GM10847 (cell line): ENCODE measurements around the gene XRCC5.

Source experiments
- POLR2A ChIP-seq: IDR thresholded peaks from 2 replicates; pipeline ENCODE4 v1.6.1; 2011; ENCODE audit not compliant: insufficient read length; ENCODE audit errors: extremely low read depth

Gene XRCC5

DNA sequence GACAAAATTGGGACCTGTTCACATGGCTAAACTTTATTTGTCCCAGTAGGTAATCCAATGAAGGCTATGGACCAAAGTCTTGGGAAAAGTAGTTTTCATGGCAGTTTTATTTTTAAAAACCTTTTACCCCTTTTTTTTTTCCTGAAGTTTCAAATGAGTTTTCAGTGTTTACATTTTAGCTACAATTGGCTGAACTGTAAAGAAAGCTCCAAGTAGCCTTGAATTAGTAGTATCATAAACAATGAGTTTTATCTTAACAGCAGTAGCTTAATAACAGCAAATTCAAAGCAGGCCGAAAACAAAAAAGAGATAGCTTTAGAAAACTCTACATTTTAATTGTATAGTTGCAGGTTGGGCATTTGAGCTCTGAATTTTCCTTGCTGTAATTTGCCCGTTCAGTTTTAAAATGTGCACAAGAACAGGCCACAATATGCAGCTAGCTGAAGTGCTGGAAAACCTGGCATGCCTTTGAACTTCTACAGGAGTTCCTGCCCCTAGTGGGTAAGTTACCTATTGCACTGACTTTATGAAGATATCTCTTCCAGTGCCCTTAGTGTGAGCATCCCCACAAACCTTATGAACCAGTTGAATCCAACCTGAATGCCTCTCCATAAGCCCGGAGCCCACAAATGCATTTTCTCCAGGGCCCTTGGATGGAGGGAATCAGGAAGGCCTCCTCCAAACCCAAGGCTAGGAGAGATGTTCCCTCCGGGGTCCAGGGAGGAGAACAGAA, 106.7 kb downstream of the XRCC5 start:
- no peak for TF ChIP-seq POLR2A

DNA sequence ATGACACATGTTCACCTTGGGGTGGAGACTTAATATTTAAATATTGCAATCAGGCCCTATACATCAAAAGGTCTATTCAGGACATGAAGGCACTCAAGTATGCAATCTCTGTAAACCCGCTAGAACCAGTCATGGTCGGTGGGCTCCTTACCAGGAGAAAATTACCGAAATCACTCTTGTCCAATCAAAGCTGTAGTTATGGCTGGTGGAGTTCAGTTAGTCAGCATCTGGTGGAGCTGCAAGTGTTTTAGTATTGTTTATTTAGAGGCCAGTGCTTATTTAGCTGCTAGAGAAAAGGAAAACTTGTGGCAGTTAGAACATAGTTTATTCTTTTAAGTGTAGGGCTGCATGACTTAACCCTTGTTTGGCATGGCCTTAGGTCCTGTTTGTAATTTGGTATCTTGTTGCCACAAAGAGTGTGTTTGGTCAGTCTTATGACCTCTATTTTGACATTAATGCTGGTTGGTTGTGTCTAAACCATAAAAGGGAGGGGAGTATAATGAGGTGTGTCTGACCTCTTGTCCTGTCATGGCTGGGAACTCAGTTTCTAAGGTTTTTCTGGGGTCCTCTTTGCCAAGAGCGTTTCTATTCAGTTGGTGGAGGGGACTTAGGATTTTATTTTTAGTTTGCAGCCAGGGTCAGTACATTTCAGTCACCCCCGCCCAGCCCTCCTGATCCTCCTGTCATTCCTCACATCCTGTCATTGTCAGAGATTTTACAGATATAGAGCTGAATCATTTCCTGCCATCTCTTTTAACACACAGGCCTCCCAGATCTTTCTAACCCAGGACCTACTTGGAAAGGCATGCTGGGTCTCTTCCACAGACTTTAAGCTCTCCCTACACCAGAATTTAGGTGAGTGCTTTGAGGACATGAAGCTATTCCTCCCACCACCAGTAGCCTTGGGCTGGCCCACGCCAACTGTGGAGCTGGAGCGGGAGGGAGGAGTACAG, 108.1 kb downstream of the XRCC5 start:
- TF ChIP-seq POLR2A: no peak

- no peak for TF ChIP-seq POLR2A
These were observed 108.7 kb downstream of the XRCC5 start for GRCh38 chr2:216217904-216218260.

DNA sequence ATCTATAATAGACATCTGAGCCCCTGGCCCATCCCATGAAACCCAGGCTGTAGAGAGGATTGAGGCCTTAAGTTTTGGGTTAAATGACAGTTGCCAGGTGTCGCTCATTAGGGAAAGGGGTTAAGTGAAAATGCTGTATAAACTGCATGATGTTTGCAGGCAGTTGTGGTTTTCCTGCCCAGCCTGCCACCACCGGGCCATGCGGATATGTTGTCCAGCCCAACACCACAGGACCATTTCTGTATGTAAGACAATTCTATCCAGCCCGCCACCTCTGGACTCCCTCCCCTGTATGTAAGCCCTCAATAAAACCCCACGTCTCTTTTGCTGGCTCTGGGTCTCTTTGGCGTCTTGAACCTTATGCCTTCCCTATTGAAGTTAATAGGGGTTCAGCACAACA, 110.7 kb downstream of the XRCC5 start:
- TF ChIP-seq POLR2A: no peak

GRCh38 chr2:216220976-216221375, 111.8 kb downstream of the XRCC5 start:
- TF ChIP-seq POLR2A: no peak

- TF ChIP-seq POLR2A: no peak
These were observed 112.7 kb downstream of the XRCC5 start for GRCh38 chr2:216221811-216222210.

GRCh38 chr2:216222650-216223352, 113.7 kb downstream of the XRCC5 start:
- TF ChIP-seq POLR2A: no peak

DNA sequence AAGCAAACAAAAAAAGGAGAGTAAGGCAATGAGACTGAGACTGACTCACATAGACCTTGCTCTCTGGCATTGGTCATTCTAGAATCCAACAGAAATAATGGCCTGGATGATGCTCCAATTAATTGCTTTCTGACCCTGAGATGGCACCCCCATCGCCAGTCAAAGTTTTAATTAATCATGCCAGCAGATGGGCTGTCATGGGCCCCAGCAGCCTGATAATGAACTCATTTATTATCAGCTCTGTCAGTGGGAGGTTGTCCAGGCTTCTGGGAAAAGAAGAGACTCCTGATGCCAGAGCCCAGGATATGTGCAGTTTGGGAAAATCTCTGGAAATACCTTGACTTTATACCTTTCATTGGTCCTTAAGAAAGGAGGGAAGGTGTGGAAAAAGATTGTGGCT, 115.2 kb downstream of the XRCC5 start:
- no peak for TF ChIP-seq POLR2A

DNA sequence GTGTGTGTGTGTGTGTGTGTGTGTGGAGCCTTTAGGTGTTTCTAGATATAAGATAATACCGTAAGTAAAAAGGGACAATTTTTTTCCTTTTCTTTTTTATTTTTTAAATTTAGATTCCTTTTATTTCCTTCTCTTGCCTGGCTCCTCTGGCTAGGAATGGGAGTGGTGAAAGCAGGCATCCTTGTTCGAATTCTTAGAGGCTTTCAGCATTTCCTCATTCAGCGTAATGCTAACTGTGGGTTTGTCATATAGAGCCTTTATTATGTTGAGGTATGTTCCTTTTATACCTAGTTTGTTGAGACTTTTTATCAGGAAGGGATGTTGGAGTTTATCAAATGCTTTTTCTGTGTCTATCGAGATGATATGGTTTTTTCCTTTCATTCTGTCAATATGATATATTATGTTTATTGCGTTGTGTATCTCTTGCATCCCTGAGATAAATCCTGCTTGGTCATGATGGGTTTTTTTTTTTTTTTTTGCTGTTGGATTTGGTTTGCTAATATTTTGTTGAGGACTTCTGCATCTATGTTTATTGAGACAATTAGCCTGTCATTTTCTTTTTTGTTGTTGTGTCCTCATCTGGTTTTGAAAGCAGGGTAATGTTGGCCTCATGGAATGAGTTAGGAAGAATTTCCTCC, 120.2 kb downstream of the XRCC5 start:
- no peak for TF ChIP-seq POLR2A

DNA sequence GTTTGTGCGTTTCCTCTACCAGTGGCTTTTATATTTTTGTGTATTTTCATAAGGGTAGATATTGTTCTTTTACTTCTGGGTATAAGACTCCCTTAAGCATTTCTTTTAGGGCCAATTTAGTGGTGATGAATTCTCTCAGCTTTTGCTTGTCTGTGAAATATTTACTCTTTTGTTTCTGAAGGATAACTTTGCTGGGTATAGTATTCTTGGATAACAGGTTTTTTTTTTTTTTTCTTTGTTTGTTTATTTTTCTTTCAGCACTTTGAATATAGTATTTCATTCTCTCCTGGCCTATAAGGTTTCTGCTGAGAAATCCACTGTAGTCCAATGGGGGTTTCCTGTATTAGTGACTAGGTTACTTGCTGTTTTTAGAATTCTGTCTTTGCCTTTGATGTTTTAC, 122.7 kb downstream of the XRCC5 start:
- no peak for TF ChIP-seq POLR2A

- TF ChIP-seq POLR2A: no peak
These were observed 123.6 kb downstream of the XRCC5 start for GRCh38 chr2:216232721-216233120.

- no peak for TF ChIP-seq POLR2A
These were observed 124.3 kb downstream of the XRCC5 start for GRCh38 chr2:216233281-216233995.

DNA sequence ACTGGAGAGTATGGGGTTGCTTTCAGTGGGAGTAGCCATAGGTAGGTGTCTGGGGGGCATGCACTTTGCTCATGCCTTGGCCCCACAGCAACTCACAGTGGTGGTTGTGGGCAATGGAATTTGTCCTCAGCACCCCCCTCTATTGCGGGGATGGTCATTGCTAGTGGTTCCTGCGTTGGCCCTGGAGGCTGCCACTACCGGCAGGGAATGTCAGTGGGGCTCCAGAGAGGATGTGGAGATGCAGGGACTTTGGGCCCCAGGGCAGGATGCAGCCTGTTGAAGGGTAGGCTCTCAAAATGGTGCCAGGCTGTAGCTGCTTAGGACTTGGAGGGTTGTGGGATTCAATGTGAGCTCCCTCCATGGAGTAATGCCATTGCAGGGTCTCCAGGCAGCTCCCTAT, 125.0 kb downstream of the XRCC5 start:
- no peak for TF ChIP-seq POLR2A

DNA sequence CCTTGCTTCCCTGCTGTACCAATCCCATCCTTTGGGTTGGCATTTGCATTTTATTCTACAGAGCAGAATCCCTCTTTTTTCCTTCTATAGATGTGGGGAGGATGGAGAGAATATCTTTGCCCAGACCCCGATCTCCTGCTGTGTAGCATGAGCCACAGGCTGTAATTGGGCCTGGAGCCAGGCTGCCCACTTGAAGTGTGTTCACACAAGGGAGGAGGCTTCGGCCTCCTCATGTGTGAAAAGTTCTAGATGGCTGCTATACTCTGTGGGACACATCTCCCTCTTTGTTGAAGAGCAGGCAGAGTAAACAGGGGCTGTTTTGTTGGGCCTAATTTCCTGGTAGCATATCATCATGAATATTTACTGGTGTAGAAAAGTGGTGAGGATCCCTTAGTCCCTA, 126.3 kb downstream of the XRCC5 start:
- no peak for TF ChIP-seq POLR2A

DNA sequence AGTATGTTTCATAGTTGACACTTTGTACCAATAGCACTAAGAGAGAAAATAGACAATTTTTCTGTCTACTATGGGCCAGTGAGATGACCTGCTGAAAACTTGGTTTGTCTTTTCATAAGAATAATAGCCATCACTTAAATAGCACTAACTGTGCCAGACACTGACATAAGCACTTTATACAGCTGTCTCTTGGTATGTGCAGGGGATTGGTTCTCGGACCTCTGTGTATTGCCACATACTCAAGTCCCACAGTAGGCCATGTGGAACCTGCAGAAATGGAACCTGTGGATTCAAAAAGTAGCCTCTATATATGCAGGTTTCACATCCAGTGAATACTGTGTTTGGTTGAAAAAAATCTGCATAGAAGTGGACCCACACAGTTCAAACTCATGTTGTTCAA, 126.7 kb downstream of the XRCC5 start:
- TF ChIP-seq POLR2A: no peak

GRCh38 chr2:216236486-216236885, 127.3 kb downstream of the XRCC5 start:
- no peak for TF ChIP-seq POLR2A
